Mesenchymal stem cell (in vitro differentiated cells and primary cell): Measurements from ENCODE around the gene ELK1.

Source experiments
- DNase-seq: peaks from one replicate; pipeline ENCODE4 v3.0.0-alpha.2; 2013
- H2AFZ ChIP-seq: one replicate; pipeline ENCODE4 v1.6.1; 2013; ENCODE audit warnings: low read depth, mild to moderate bottlenecking, control low read depth, inconsistent platforms, low read length, moderate library complexity
- H2AK5ac ChIP-seq: 2 replicates; pipeline ENCODE4 v1.6.1; 2013; ENCODE audit warnings: low read length, moderate library complexity, mild to moderate bottlenecking, inconsistent platforms; ENCODE audit not compliant: severe bottlenecking
- H2BK120ac ChIP-seq: one replicate; pipeline ENCODE4 v1.6.1; 2013; ENCODE audit warnings: low read depth, mild to moderate bottlenecking, inconsistent platforms, low read length, moderate library complexity
- H2BK12ac ChIP-seq, 2 experiments: one replicate each; pipeline ENCODE4 v1.6.1; 2013; ENCODE audit warnings: inconsistent platforms in 2 of 2, low read length in 2 of 2, mild to moderate bottlenecking in 2 of 2, moderate library complexity in 2 of 2, control low read depth in 1 of 2
- H2BK15ac ChIP-seq: one replicate; pipeline ENCODE4 v1.6.1; 2013; ENCODE audit warnings: mild to moderate bottlenecking, low read depth, inconsistent platforms; ENCODE audit not compliant: poor library complexity, severe bottlenecking
- H2BK5ac ChIP-seq: 2 replicates; pipeline ENCODE4 v1.6.1; 2013; ENCODE audit warnings: low read depth, mild to moderate bottlenecking, low read length, control low read depth, inconsistent platforms; ENCODE audit not compliant: poor library complexity, severe bottlenecking
- H3K14ac ChIP-seq, 2 experiments: one replicate each; pipeline ENCODE4 v1.6.1; 2013; ENCODE audit warnings: inconsistent platforms in 2 of 2, low read length in 2 of 2, control low read depth in 1 of 2, mild to moderate bottlenecking in 1 of 2, moderate library complexity in 1 of 2
- H3K18ac ChIP-seq, 2 experiments: one replicate each; pipeline ENCODE4 v1.6.1; 2013; ENCODE audit warnings: inconsistent platforms in 2 of 2, low read length in 2 of 2, control low read depth in 1 of 2, low read depth in 1 of 2, mild to moderate bottlenecking in 1 of 2
- H3K23ac ChIP-seq, 2 experiments: one replicate each; pipeline ENCODE4 v1.6.1; 2013; ENCODE audit warnings: inconsistent platforms in 2 of 2, low read length in 2 of 2, mild to moderate bottlenecking in 2 of 2, moderate library complexity in 2 of 2, control low read depth in 1 of 2
- H3K27ac ChIP-seq: 2 replicates; pipeline ENCODE4 v1.5.1; 2013; ENCODE audit warnings: mild to moderate bottlenecking, moderate library complexity, low read length, control low read depth, inconsistent platforms; ENCODE audit not compliant: poor library complexity, severe bottlenecking
- H3K27me3 ChIP-seq, 2 experiments: 2 replicates each; pipeline versions ENCODE4 v1.6.1 to v1.7.0; 2013; ENCODE audit warnings: low read length in 2 of 2, mild to moderate bottlenecking in 2 of 2, moderate library complexity in 2 of 2, control low read depth in 1 of 2, inconsistent platforms in 1 of 2; ENCODE audit not compliant: control insufficient read depth in 1 of 2, insufficient read depth in 1 of 2
- H3K36me3 ChIP-seq, 2 experiments: 2 replicates each; pipeline versions ENCODE4 v1.6.1 to v1.7.0; 2013; ENCODE audit warnings: low read length in 2 of 2, control low read depth in 1 of 2, inconsistent platforms in 1 of 2, low read depth in 1 of 2, mild to moderate bottlenecking in 1 of 2; ENCODE audit not compliant: insufficient read depth in 2 of 2, control insufficient read depth in 1 of 2
- H3K4ac ChIP-seq, 2 experiments: one replicate each; pipeline ENCODE4 v1.6.1; 2013; ENCODE audit warnings: inconsistent platforms in 2 of 2, low read length in 2 of 2, mild to moderate bottlenecking in 2 of 2, moderate library complexity in 2 of 2, control low read depth in 1 of 2, low read depth in 1 of 2
- H3K4me1 ChIP-seq: 2 replicates; pipeline ENCODE4 v1.6.1; 2013; ENCODE audit warnings: low read depth, low read length, control low read depth; ENCODE audit not compliant: control insufficient read depth, insufficient read depth
- H3K4me2 ChIP-seq: 2 replicates; pipeline ENCODE4 v1.6.1; 2013; ENCODE audit warnings: low read length, mild to moderate bottlenecking, inconsistent platforms; ENCODE audit not compliant: poor library complexity, severe bottlenecking
- H3K4me3 ChIP-seq, 2 experiments: 2 replicates each; pipeline versions ENCODE4 v1.5.1 to v1.7.0; 2013; ENCODE audit warnings: low read length in 2 of 2, mild to moderate bottlenecking in 2 of 2, control low read depth in 1 of 2, low read depth in 1 of 2; ENCODE audit not compliant: insufficient read depth in 1 of 2
- H3K79me1 ChIP-seq: replicated peaks from 2 replicates; pipeline ENCODE4 v1.6.1; 2013; ENCODE audit warnings: mild to moderate bottlenecking, control low read depth, low read length, inconsistent platforms; ENCODE audit not compliant: poor library complexity, severe bottlenecking
- H3K9ac ChIP-seq: 2 replicates; pipeline ENCODE4 v1.7.0; 2013; ENCODE audit warnings: mild to moderate bottlenecking, low read length, moderate library complexity
- H3K9me3 ChIP-seq: 2 replicates; pipeline ENCODE4 v1.7.0; 2013; ENCODE audit warnings: mild to moderate bottlenecking, low read length; ENCODE audit not compliant: control insufficient read depth
- H4K8ac ChIP-seq: one replicate; pipeline ENCODE4 v1.6.1; 2013; ENCODE audit warnings: inconsistent platforms, mild to moderate bottlenecking, low read length, moderate library complexity
- H4K91ac ChIP-seq: one replicate; pipeline ENCODE4 v1.6.1; 2013; ENCODE audit warnings: mild to moderate bottlenecking, low read length, inconsistent platforms
- WGBS: methylation state at CpG from one replicate; pipeline ENCODE4 v1.1.7; 2013; ENCODE audit warnings: mixed read lengths; 5-methylcytosine and 5-hydroxymethylcytosine counted together

The ELK1 gene

GRCh38 chrX:47659421-47659726 lies 9.0 kb upstream of the ELK1 start:
- Histone ChIP-seq H3K79me1 (peaks cover 3% of the 10 kb centered on the region), H3K18ac (no peak overlapping the region), H3K9ac (peak overlapping the region; percentile 98), H2BK120ac (no peak overlapping the region), H3K4ac (no peak overlapping the region), H2BK12ac (no peak overlapping the region), H3K14ac (no peak overlapping the region), H2AFZ (no peak overlapping the region), H3K9me3 (no peaks in the 10 kb centered on the region), H4K8ac (no peak overlapping the region), H3K23ac (no peak overlapping the region), H3K4me1 (peaks cover 1% of the 10 kb centered on the region), H2BK5ac (no peak overlapping the region), H3K36me3 (peaks cover 6 to 24% of the 10 kb centered on the region in 2 experiments), H4K91ac (no peak overlapping the region), H2AK5ac (no peak overlapping the region), H3K27me3 (peaks cover 0 to 6% of the 10 kb centered on the region in 2 experiments), H3K27ac (peak overlapping the region; percentile 50), H3K4me3 (peak overlapping the region; percentile 41 to 79), H2BK15ac (no peak overlapping the region), H3K4me2 (peak overlapping the region; percentile 21)
- DNase-seq = no peak
- 57% methylated on average over 7 of the region's 8 CpGs for WGBS

GRCh38 chrX:47658684-47659420 lies 8.5 kb upstream of the ELK1 start, which contains the start of gene UXT:
UXT (minus strand) TSS chrX:47659180; CDS start chrX:47658927, 253 bp downstream.
- peak within 1 kb of the TSS; percentile 63 to 79 for H3K4me3 ChIP-seq
- peaks cover 1% of the 10 kb centered on the region for H3K4me1 ChIP-seq
- no peak within 1 kb of the TSS for H3K23ac ChIP-seq
- H2BK120ac ChIP-seq = peak within 1 kb of the TSS; percentile 15
- H4K91ac ChIP-seq = no peak within 1 kb of the TSS
- peak within 1 kb of the TSS; percentile 21 for H3K4me2 ChIP-seq
- DNase-seq = peak; percentile 95
- peaks cover 3% of the 10 kb centered on the region for H3K79me1 ChIP-seq
- H2BK12ac ChIP-seq = no peak within 1 kb of the TSS
- H3K9me3 ChIP-seq = no peaks in the 10 kb centered on the region
- peak within 1 kb of the TSS; percentile 85 for H2BK5ac ChIP-seq
- no peak within 1 kb of the TSS for H2AFZ ChIP-seq
- H4K8ac ChIP-seq = peak within 1 kb of the TSS; percentile 91
- H3K4ac ChIP-seq = peak within 1 kb of the TSS in 1 of 2 experiments; percentile 87
- no peak within 1 kb of the TSS for H2AK5ac ChIP-seq
- H3K27me3 ChIP-seq = peaks cover 0 to 5% of the 10 kb centered on the region in 2 experiments
- no peak within 1 kb of the TSS for H2BK15ac ChIP-seq
- H3K27ac ChIP-seq = peak within 1 kb of the TSS; percentile 88
- peaks cover 6 to 26% of the 10 kb centered on the region in 2 experiments for H3K36me3 ChIP-seq
- H3K9ac ChIP-seq = peak within 1 kb of the TSS; percentile 98
- H3K18ac ChIP-seq = peak within 1 kb of the TSS; percentile 46 to 71
- no peak within 1 kb of the TSS for H3K14ac ChIP-seq
- WGBS = under 1% methylated on average over 36 of the region's 54 CpGs

GRCh38 chrX:47658301-47658683 lies 7.9 kb upstream of the ELK1 start:
- Histone ChIP-seq H2BK5ac (no peak overlapping the region), H4K8ac (no peak overlapping the region), H2BK15ac (no peak overlapping the region), H3K23ac (no peak overlapping the region), H3K36me3 (peaks cover 6 to 31% of the 10 kb centered on the region in 2 experiments), H2BK120ac (no peak overlapping the region), H2AFZ (no peak overlapping the region), H2AK5ac (no peak overlapping the region), H3K4me2 (peak overlapping the region; percentile 16), H3K79me1 (peaks cover 3% of the 10 kb centered on the region), H2BK12ac (no peak overlapping the region), H3K4me3 (peak overlapping the region in 1 of 2 experiments; percentile 79), H4K91ac (no peak overlapping the region), H3K27me3 (peaks cover 0 to 5% of the 10 kb centered on the region in 2 experiments), H3K4ac (no peak overlapping the region), H3K4me1 (peaks cover 1% of the 10 kb centered on the region), H3K18ac (no peak overlapping the region), H3K14ac (no peak overlapping the region), H3K9me3 (no peaks in the 10 kb centered on the region), H3K27ac (peak overlapping the region; percentile 84), H3K9ac (peak overlapping the region; percentile 98)
- WGBS = 2% methylated on average over 13 of the region's 13 CpGs
- no peak for DNase-seq

- 20% methylated on average over 19 of the region's 19 CpGs for WGBS
- H3K23ac ChIP-seq = no peak overlapping the region
Measured at GRCh38 chrX:47651043-47651905, 911 bp upstream of the ELK1 start.

More at GRCh38 chrX:47651043-47651905, 911 bp upstream of the ELK1 start:
- peak overlapping the region; percentile 63 for H3K4me2 ChIP-seq
- H4K91ac ChIP-seq = no peak overlapping the region
- peaks cover 0 to 8% of the 10 kb centered on the region in 2 experiments for H3K27me3 ChIP-seq
- H2BK120ac ChIP-seq = no peak overlapping the region
- H3K79me1 ChIP-seq = peaks cover 1% of the 10 kb centered on the region
- no peaks in the 10 kb centered on the region for H3K9me3 ChIP-seq
- H2BK15ac ChIP-seq = no peak overlapping the region
- H3K36me3 ChIP-seq = peaks cover 8 to 41% of the 10 kb centered on the region in 2 experiments
- H3K4me3 ChIP-seq = peak overlapping the region; percentile 26 to 73
- H3K14ac ChIP-seq = no peak overlapping the region
- H3K4ac ChIP-seq = no peak overlapping the region
- H3K4me1 ChIP-seq = peaks cover 10% of the 10 kb centered on the region
- H4K8ac ChIP-seq = no peak overlapping the region
- H2BK12ac ChIP-seq = no peak overlapping the region
- H3K18ac ChIP-seq = peak overlapping the region in 1 of 2 experiments; percentile 50
- peak overlapping the region; percentile 9 for H2BK5ac ChIP-seq
- H2AK5ac ChIP-seq = no peak overlapping the region
- no peak for DNase-seq
- H2AFZ ChIP-seq = no peak overlapping the region
- H3K27ac ChIP-seq = peak overlapping the region; percentile 72
- peak overlapping the region; percentile 72 for H3K9ac ChIP-seq
